Glomerular visceral epithelial cell (primary cell): ENCODE results near the gene KCNK2.
"Not testable (repeated sequence)": the region's sequence is repeated elsewhere in the genome, so short reads cannot be mapped to it uniquely, and the experiment has no call there.

Experiments used
- DNase-seq: peaks from one replicate; pipeline ENCODE4 v3.0.0-alpha.2; 2016; ENCODE audit errors: extremely low spot score

Gene KCNK2

DNA sequence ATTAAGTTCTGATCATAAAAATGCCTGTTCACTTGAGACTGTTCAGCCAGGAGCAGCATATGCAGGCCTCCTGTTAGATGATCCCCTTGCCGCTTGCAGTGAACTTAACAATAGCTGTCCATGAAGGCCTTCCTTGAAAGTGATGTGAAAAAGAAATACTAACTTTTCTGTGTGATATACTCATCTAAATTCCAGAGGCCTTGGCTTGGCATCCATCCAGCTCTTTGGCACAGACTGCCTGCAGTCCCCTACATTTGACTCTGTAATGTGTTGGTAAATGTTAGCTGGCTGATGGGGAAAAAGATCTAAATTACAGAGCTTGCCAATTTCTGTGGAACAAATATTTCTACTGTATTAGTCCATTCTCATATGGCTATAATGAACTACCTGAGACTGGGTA lies 73.7 kb downstream of the KCNK2 start:
- DNase-seq = peak; percentile 49

DNA sequence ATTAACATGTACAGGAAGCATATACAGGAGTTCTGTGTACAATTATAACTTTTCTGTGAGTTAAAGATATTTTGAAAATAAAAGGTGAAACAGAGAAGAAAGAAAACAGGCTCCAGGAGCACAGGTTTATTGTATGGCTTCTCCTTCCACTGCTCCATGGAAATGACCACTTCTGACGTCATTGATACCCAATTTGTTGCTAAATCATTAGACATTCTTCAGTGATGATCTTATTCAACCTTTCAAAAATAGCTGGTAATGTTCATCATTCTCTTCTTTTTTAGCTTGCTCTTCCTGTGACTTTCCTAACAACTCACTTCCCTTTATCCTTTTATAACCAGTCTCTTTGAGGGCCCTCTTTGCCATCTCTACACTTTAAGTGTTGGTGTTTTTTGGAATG lies 77.8 kb downstream of the KCNK2 start:
- no peak for DNase-seq

DNA sequence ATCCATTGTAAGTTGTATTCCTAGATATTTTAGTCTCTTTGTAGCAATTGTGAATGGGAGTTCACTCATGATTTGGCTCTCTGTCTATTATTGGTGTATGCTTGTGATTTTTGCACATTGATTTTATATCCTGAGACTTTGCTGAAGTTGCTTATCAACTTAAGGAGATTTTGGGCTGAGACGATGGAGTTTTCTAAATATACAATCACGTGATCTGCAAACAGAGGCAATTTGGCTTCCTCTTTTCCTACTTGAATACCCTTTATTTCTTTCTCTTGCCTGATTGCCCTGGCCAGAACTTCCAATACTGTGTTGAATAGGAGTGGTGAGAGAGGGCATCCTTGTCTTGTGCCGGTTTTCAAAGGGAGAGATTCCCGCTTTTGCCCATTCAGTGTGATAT lies 80.6 kb downstream of the KCNK2 start:
- DNase-seq = not testable (repeated sequence)

DNA sequence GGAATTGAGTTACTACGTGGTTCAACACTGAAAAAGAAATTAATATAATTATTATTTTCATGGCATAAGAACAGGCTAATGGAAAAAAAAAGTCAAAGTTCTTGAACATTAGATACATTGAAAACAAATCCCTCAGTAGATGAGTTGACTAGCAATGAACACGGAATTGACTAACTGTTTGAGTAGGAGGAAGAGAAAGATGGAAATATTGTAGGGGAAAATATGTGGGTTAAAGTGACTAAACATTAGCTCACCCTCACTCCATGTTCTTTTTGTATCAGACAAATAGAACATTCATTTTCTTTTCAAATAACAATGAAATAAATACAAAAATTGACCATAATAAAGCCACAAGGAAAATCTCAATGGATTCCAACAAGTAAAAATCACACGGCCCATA lies 84.3 kb downstream of the KCNK2 start:
- DNase-seq = no peak

DNA sequence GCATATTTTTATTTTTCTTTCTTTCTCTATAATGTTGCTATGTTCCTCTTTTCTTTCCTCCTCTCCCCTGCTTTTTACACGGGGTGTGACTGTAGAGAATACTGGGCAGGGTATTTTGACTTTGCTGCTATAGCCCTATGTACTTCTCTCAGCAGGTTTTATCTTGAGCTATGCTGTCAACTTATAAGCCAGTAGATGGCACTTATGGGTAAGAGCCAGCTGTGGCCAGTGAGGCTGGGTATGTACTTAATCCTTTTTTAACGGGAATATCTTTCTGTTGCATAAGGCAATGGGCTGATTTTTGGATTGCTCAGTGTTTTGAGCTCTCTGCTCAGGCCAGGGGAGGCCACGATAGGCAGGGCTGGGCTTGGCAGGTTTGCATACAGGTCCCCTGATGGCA lies 99.0 kb downstream of the KCNK2 start:
- no peak for DNase-seq

DNA sequence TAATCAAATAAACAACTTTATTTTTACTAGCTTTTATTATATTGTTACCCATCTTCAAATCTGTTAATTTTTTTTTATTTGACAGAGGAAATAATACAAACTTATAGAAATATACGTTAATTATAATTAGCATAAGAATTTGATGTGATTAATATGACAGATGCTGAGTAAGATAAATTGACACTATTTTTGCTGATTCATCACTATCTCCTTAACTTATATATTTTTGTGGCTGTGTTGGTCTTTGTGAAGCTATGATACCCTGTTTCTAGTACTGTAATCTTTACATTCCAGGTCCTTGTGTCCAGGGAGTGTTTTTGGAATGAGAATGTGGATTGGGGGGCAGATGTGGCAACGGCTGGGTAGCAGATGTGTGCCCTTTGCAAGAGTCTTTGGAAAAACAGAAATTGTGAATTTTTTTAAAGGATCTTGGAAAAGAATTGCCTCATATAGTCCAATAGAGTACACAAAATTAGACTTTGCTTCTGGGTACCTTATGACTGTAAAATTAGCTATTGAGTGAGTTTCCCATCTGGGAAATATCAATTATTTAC lies 102.6 kb downstream of the KCNK2 start:
- DNase-seq = no peak

DNA sequence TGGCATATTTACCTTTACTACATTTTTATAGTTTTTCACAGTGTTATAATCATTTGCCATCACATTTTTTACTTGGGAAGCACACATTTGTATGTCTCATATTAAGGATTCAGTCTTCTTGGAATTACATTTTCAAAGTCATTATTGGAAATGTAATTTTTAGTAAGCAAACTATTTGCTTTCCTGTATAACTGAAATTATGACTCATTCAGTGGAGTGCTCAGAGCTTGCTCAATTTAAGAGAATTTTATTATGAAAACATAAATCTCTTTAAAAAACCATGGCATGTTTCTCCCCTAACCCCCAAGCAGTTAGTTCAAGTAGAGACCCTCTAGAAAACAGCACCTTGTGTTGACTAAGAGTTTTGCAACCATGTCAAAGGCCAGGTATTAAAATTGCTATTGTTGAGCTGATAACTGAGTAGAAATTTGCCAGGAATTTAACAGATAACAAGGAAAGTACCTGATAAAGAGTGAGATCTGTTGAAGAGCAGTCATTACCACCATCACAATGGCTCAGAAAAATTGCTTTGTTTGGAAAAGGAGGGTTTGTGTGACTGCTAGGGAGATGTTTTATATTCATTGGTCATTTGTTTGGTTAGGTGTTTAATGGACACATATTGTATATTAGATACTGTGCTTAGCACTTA lies 105.9 kb downstream of the KCNK2 start:
- no peak for DNase-seq

DNA sequence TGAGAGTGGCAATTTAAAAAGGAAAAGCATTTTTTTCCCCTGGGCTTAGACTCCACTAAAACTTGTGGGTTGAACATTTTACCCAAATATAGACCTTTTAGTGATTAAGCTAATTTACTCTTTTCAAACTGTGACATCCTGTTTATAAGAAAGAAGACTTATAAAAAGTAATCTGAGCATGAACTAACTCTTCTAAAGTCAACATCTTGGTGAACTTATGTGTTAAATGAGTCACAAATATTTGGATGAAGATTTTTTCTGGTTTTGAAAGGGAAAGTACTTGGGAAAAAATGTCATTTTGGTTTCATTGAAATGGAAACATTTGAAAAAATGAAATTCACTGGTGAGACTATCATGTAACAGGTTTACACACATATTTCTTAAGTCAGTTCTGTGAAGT lies 109.8 kb downstream of the KCNK2 start:
- DNase-seq = peak; percentile 11

DNA sequence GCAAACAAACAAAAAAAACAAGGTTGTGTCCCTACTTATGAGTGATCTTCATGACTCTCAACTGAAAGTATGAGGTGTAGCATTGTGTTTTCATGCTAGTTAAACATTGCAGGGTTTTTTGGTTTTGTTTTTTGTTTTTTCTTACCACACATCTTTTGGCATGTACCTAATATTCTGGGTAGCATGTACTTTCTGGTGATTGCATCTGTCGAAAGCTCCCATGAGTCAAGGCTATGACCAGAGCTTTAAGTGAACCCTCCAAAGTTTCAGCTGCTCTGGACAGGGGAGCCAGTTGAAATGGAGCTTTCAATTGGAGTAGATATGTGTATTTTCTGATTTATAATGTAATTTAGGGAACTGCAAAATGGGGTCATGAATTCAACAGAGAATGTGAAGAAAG lies 115.5 kb downstream of the KCNK2 start:
- no peak for DNase-seq

DNA sequence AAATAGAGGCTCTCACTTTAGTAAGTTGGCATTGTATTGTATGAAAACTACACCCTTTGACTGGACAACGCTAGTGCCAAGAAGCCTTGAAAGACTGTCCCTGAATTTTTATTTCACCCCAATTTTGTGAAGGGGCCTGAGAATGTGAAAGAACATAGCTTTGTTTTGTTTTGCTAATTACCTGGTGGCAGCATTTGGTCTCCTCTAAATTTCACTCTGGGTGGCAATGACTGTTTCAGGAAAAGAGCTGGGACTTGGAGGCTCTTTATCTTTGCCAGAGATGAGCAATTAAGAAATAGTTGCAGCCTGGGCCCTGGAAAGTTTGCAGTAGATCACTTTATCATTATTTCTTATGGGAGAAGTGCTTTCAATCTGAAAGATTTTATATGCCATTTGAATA lies 117.6 kb downstream of the KCNK2 start:
- no peak for DNase-seq

DNA sequence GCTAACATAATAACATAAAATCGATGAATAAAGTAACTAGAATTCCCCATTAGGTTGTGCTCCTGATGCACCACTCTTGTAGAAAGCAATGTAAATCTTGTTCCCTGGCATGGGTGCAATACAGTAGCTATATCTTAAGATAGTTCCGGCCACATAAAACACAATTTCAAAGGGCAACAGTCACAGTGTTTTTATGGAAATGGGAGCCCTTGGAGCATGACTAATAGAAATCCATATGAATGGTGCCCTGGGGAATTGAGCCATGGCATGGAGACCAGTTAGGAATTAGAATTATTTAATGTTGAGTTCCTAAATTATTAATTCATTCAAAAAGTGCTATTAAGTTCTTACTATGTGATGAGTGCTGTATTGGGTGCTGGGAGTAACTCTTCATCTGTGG lies 118.7 kb downstream of the KCNK2 start:
- no peak for DNase-seq

DNA sequence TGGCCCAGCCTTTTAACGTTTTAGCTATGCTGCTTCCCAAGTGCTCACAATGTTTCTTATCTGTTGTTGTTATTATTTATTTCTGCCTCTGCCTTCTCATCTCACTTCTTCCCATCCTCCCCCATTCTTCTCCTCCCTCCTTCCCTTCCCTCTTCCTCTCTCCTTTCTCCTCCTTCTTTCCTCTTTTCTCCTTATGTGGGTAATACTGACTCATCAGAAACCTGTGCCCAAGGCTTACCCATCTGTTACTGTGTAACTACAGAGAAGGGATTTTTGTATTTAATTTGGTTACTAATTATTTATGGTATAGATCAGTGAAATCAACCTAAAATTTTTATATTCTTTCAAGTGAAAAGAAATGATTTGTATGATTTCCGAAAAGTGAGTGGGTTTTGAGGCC lies 120.3 kb downstream of the KCNK2 start:
- DNase-seq = peak; percentile 22

DNA sequence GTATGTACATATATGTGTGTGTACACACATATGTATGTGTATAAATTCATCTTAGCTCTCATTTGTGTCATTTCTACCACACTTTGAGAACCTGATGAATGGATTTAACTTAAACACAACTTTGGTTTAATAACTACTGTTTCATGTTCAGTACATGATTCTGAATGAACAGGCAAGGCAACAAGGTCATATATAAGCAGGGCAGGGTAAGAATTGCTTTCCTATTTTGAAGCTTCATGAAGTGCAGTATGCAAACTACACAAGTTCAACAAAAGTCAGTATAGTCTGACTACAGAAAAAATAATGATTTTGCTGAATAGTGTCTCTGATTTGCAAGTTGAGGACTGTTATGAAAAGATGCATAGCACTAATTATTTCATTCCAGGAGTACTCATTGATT lies 127.6 kb downstream of the KCNK2 start:
- DNase-seq = no peak

DNA sequence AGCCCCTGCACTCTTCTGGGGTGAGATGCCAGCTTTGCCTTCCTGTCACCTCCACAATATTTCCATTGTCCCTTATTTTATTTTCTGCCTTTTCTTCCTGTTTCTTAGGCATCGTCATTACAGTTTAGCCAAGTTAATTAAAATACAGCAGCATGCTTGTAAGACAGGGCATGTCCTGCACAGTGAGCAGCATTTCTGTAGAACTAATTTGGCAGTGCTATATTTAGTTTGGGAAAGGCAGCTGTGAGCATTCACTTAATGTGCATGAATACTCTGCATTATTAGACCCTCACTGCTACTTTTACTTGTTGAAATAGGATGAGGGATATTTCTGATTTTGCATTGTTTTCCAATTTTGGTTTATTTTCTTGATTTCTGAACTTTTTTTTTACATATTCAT lies 133.3 kb downstream of the KCNK2 start:
- no peak for DNase-seq

DNA sequence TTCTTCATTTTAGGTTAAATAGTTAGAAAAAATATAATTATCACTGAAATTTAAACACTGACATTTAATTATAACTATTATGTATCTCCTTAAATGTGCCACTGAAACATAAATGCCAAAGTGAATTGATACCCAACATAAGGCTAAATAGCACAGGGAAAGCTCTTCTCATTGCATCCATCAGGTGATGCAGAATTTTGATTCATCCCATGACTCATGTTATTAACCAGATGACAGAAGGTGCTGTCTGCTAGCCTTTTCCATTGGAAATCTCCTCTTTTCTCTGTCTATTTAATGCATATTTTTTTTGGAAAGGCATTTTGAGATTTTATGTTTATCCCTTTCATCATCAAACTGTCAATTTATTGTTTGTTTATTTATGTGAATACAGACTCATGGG lies 136.8 kb downstream of the KCNK2 start:
- DNase-seq = no peak

DNA sequence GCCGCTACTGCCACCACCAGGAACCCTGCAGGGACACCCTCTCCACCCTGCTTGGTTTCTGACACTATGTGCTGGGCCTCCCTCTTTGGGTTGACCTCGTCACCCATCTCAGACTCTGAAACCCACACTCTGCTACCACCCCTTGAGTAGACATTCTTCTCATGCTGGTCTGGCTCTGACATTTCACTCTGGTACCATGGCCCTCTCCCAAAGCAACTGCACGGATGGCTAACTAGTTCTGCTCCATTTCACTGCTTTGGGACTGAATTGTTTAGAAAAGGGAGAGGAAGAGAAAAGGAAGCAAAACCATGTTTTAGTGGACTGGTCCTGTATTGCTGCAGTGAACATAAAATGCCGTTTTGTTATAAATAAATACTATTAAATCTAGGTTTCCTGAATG lies 137.8 kb downstream of the KCNK2 start:
- DNase-seq = peak; percentile 8

DNA sequence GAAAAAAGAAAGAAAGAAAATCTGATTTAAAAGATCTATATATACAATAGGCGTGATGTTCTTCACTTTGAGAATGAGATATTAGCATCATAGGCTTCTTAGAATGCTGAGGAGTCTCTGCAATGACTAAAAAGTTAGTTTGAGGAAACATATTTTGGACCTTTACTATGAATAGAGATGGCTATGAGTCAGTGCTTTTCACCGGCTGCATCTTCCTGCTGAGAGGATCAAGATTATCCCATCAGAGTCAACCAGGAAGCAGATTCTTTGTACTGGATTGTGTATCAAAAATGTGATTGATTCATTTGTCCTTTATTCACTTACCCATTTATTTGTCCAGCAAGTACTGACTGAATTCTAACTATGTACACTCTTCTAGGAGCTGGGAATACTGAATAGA lies 144.2 kb downstream of the KCNK2 start:
- DNase-seq = no peak

DNA sequence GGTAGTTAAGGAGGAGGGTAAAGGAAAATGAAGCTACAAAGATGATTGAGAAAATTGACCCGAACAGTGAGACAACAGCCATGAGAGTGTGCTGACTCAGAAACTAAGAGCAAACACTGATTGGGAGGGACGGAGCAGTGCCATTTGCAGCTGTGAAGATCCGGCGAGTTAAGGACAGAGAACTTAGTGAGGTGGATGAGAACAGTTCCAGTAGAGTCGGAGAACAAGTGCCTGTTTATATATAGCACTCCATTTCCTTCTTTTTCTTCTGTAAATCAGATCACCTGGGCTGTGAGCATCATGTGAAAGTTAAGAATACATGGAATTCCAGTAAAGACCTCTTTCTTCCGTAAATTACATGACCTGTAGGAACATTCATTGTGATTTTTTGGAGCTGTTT lies 145.7 kb downstream of the KCNK2 start:
- DNase-seq = no peak

DNA sequence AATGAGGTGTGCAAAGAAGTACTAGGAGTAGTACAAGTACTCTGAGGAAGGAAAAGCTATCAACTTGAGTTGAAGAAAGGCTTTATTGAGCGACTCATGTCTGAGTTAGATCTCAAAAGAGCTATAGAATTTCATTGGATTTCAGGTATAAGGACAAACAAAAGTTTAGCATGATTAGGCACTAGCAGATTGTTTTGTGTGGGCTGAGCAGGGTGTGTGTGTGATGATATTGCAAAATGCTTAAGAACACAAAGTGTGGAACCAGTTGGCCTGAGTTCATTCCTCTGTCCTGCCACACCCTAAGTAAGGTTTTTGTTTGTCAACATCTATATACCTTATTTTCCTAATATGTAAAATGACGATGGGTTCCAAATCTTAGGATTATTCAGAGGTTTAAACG lies 158.9 kb downstream of the KCNK2 start:
- DNase-seq = no peak

DNA sequence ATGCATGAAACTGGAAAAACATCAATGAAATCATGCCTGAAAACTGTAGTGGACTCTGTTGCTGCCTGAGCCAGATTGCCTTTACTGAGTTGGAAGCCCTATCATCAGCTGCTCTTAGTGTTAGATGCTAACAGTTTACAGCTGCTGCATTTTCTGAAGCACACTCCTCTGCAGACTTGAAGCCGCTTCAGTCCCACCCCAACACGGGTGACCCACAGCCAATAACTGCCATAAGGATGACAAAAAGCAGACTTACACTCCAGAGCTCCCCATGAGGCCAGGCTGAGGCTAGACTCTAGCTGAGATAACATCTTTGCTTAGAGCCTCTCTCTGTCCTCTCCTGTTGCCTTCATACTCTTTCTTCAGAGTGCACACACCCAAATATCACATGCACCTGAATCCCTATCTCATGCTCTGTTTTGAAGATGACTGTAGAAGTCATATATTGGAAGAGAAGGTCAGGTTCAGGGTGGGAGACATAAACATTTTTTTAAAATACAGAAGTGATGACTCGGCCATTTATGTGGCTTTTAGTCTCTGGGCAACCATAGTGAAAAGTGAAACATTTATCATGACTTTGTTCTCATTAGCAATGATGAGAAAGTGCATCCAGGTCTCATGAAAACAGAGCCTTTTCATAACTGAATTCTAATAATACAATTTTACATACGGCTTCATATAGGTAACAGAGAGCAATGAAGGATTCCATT lies 161.0 kb downstream of the KCNK2 start:
- DNase-seq = no peak

DNA sequence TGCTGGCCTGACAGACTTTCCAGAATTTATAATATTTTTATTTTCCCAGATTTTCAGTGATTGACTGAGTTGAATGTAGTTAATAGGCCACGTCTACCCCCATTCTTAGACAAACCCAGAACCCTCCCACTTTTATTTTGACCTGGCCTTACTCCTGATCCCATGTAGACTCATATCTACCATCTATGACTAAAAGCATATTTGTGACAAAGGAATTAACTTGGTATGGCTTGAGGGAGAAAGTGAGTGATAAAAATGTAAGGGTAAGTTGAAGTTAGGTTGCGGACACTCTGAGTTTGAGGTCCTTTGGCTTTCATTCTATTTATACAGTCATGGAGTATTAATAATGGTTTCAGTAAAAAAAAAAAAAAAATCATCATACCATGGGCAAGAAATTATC lies 168.4 kb downstream of the KCNK2 start:
- DNase-seq = no peak

DNA sequence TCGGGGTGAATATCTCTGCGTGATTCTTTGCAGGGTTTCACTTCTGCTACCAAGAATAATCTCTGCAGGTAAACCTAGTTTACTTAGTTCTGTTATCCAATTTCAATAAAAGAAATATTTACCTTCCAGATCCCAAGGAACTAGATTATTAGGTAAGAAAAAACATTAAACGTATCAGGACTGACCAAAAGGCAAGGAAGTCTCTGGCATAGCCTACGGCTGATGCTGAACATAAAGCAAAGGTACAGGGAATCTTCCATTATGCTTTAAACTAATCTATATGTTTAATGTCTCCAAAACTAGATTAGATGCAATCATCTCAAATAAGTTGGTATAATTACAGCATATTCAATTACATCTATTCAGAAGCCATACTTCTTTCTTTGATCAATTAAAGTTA lies 168.9 kb downstream of the KCNK2 start:
- no peak for DNase-seq

DNA sequence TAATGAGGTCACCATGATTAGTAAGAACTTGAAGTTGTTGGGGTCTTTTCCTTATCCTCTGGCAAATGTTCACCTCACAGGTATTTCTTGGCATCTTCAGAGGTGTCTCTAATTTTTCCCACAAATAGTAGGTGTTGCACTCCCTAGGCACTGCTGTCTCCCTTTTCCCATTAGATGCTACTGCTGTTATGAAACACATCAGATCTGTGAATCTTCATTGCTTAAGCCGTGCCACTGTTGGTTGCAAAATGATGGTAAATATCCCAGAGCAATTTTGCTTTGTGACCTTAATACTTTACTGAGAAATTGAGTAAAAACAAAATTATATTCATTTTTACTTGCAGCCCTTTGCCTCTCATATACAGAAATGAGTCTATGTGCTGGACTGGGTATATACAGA lies 169.6 kb downstream of the KCNK2 start:
- DNase-seq = no peak
